A673 (cell line): ENCODE data around the gene TTC39A. TPM values are rescaled to one million over a fixed set of nuclear protein-coding genes. Genes with fewer than 3 reads are reported as not detected.

Source experiments
- BruUV-seq: library from RNA; stranded (reverse); fragments of 400-500 nt; replicated peaks from 2 replicates; lab custom pipeline; 2021; lab: Mats Ljungman, UMichigan
- CTCF ChIA-PET: fragments of 300-600 bp; sonication (Branson Sonifier 250); formaldehyde crosslinking; loops from one replicate; lab custom pipeline; 2022; ENCODE audit warnings: antibody characterized with exemption; lab: Charles Lee
- POLR2A ChIA-PET: fragments of 300-600 bp; sonication (Branson Sonifier 250); formaldehyde crosslinking; loops from one replicate; lab custom pipeline; 2022; ENCODE audit warnings: antibody characterized with exemption; ENCODE audit not compliant: low non-redundant PET; lab: Charles Lee
- DNase-seq: peaks from one replicate; pipeline ENCODE4 v3.0.0-alpha.2; 2015; ENCODE audit warnings: low spot score
- H3K27ac ChIP-seq: fragments of 200-600 bp; sonication (generic); 2 replicates; pipeline ENCODE4 v1.5.1; 2016; ENCODE audit warnings: mixed run types, low read depth, mild to moderate bottlenecking, mixed read lengths, antibody characterized with exemption, low read length; ENCODE audit not compliant: poor library complexity, severe bottlenecking
- H3K27me3 ChIP-seq: fragments of 200-600 bp; sonication (generic); replicated peaks from 2 replicates; pipeline ENCODE4 v1.6.1; 2017; ENCODE audit warnings: mixed run types, low read depth, mild to moderate bottlenecking, mixed read lengths, antibody characterized with exemption, low read length; ENCODE audit not compliant: insufficient read depth, poor library complexity
- H3K36me3 ChIP-seq: fragments of 200-600 bp; sonication (generic); 2 replicates; pipeline ENCODE4 v1.6.1; 2016; ENCODE audit warnings: mixed run types, mild to moderate bottlenecking, mixed read lengths, antibody characterized with exemption, low read length; ENCODE audit not compliant: insufficient read depth, poor library complexity, severe bottlenecking
- H3K4me1 ChIP-seq: fragments of 200-600 bp; sonication (generic); 2 replicates; pipeline ENCODE4 v1.6.1; 2017; ENCODE audit warnings: mixed run types, mild to moderate bottlenecking, mixed read lengths, antibody characterized with exemption, low read length; ENCODE audit not compliant: insufficient read depth, poor library complexity, severe bottlenecking
- H3K4me3 ChIP-seq: fragments of 200-600 bp; sonication (generic); 2 replicates; pipeline ENCODE4 v1.5.1; 2016; ENCODE audit warnings: low read depth, mixed run types, mild to moderate bottlenecking, mixed read lengths, low read length; ENCODE audit not compliant: poor library complexity, severe bottlenecking
- H3K9me3 ChIP-seq: fragments of 200-600 bp; sonication (generic); 2 replicates; pipeline ENCODE4 v1.6.1; 2016; ENCODE audit warnings: mixed run types, low read depth, mild to moderate bottlenecking, mixed read lengths, antibody characterized with exemption, low read length; ENCODE audit not compliant: poor library complexity, severe bottlenecking
- CTCF ChIP-seq: fragments of 300-800, 200-600 bp; sonication (generic); conservative IDR thresholded peaks from 2 replicates; pipeline ENCODE4 v1.5.1; 2017; ENCODE audit warnings: low read depth, mild to moderate bottlenecking, antibody characterized with exemption, low read length, moderate library complexity, mixed read lengths
- EZH2 ChIP-seq: fragments of 200-600 bp; sonication (generic); IDR thresholded peaks from 2 replicates; pipeline ENCODE4 v1.6.1; 2017; ENCODE audit warnings: borderline replicate concordance, low read depth, mild to moderate bottlenecking, mixed read lengths, antibody characterized with exemption, low read length; ENCODE audit not compliant: poor library complexity, severe bottlenecking
- intact Hi-C: fragments of 100-400 bp; cut with micrococcal nuclease; formaldehyde crosslinking; loops from one replicate; pipeline ENCODE4 v1.10.0; 2022; ENCODE audit not compliant: unreplicated experiment
- total RNA-seq: library from RNA; stranded (reverse); gene quantifications from 2 replicates; pipeline ENCODE4 v1.2.3, GENCODE V29; 2021

TTC39A gene
- total RNA-seq, 1 experiment from 2014 or later, result 3.1 TPM

GRCh38 chr1:51359879-51360278 lies 29.5 kb upstream of the TTC39A start:
- Histone ChIP-seq H3K27ac (no peak overlapping the region), H3K36me3 (peaks cover 26% of the 10 kb centered on the region), H3K27me3 (no peaks in the 10 kb centered on the region), H3K4me3 (no peak overlapping the region), H3K9me3 (no peaks in the 10 kb centered on the region), H3K4me1 (no peaks in the 10 kb centered on the region)
- intact Hi-C loops, result no loop called here
- ChIA-PET POLR2A (no interaction called here), CTCF (interaction anchor here (0.7 kb wide), 1 partner anchor 63 kb away, joined by 5 read pairs; no protein-coding TSS in a partner anchor)
- no peak for TF ChIP-seq CTCF
- no peak for TF ChIP-seq EZH2
- DNase-seq, result no peak
- no TSS peak for BruUV-seq

GRCh38 chr1:51355382-51355781 lies 25.0 kb upstream of the TTC39A start:
- ChIA-PET POLR2A (no interaction called here), CTCF (no interaction called here)
- Histone ChIP-seq H3K27ac (no peak overlapping the region), H3K4me3 (no peak overlapping the region), H3K27me3 (no peaks in the 10 kb centered on the region), H3K9me3 (no peaks in the 10 kb centered on the region), H3K36me3 (peaks cover 23% of the 10 kb centered on the region), H3K4me1 (no peaks in the 10 kb centered on the region)
- BruUV-seq, result no TSS peak
- intact Hi-C loops, result no loop called here
- TF ChIP-seq CTCF (no peak), EZH2 (no peak)
- DNase-seq, result no peak

- Histone ChIP-seq H3K27ac (no peak overlapping the region), H3K4me1 (no peaks in the 10 kb centered on the region), H3K27me3 (no peaks in the 10 kb centered on the region), H3K9me3 (no peaks in the 10 kb centered on the region), H3K4me3 (no peak overlapping the region), H3K36me3 (peaks cover 23% of the 10 kb centered on the region)
- TF ChIP-seq CTCF (no peak), EZH2 (no peak)
- ChIA-PET POLR2A (no interaction called here), CTCF (no interaction called here)
- DNase-seq, result no peak
- no TSS peak for BruUV-seq
- intact Hi-C loops, result no loop called here
Measured at GRCh38 chr1:51354416-51354815, 24.1 kb upstream of the TTC39A start.
